ENCODE data around the gene GMIP.

The GMIP gene

DNA sequence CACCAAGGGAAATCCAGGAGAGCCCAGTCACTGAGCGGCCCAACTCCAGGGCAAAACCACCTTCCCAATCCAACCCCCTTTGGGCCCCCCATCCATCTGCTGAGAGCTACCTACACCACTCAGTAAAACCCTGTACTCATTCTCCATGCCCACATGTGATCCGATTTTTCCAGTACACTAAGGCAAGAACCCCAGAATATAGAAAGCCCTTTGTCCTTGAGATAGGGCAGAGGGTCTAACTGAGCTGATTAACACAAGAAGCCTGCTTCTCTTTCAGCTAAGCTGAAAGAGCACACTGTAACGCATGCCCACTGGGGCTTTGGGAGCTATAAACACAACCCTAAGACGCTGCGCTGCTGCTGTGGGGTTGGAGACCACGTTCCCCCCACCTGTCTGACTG, 61.0 kb downstream of the GMIP start:
- no peak overlapping the region for H3K4me3 ChIP-seq (ENCODE audit: low read depth, low read length)
- DNase-seq (ENCODE audit: low read depth) = no peak

DNA sequence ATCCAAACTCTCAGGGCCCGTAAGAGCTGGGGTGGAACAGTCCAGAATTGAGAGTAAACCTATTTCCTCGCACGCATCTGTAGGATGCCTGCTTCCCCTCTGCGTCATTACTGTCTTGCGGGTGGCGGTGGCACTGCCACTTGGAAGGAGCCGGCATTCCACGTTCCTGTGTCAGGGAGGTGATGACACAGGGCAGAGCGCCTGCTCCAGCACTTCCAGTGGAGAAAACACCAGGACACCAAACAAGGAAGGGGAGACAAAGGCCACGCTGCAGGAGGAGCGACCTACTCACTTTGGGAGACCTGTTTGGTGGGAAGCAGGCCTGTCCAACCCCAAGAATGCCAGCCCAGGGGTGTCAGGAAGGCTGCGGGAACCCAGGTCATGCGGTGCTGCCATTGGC, 62.1 kb downstream of the GMIP start:
- no peak overlapping the region for H3K4me3 ChIP-seq (ENCODE audit: low read depth, low read length)
- DNase-seq (ENCODE audit: low read depth) = no peak

- no peak overlapping the region for H3K4me3 ChIP-seq (ENCODE audit: low read depth, low read length)
- DNase-seq (ENCODE audit: low read depth) = no peak
These were observed 63.0 kb downstream of the GMIP start for GRCh38 chr19:19580418-19580817.

DNA sequence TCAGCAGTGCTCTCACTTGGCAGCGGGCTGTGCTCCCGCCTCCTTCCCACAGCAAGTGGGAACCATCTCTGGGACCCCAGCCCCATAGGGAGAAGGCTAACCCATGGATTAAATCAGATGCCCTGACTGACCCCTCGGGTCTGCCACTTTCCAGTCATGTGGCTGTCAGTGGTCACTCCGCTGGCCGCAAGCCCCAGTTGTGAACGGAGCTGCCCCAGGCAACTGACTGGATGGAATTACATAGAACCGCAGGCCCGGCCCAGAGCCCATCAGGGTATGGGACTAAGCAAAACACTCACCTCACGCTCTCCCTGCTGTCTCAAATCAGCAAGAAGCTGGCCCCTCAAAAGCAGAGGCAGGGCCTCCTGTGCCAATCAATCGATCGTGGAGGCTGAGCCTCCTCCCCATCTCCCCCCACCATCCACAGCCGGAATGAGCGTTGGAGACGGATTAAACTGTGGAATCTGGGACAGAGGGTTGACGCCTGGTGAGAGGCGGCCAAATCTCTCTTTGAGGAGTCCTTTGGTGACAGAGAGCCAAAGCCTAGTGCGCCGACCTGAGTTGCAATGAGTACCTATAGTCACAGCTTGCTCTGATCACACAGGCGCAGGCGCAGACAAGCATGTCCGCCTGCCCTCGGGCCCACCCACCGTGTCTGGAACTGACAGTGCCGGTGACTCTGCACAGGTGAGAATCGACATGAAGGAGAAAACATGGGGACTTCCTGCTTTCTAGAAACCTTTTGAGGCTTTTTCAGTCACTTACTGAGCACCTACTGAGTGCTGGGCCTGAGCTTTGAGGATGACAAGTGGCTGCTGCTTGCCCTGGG, 63.7 kb downstream of the GMIP start:
- no peak for DNase-seq (ENCODE audit: low read depth)
- no peak overlapping the region for H3K4me3 ChIP-seq (ENCODE audit: low read depth, low read length)
